Muscle layer of duodenum (tissue), 2 donors: ENCODE data around the gene GRK5.

Experiments
- H3K27ac ChIP-seq: one replicate; pipeline ENCODE4 v1.7.0; 2013; ENCODE audit warnings: mild to moderate bottlenecking, low read length
- H3K27me3 ChIP-seq: one replicate; pipeline ENCODE4 v1.7.0; 2013; ENCODE audit warnings: low read depth, mild to moderate bottlenecking, control low read depth, low read length
- H3K36me3 ChIP-seq, 2 donors: one replicate each; pipeline ENCODE4 v1.7.0; 2013; ENCODE audit warnings: low read length in 2 of 2, control low read depth in 1 of 2, mild to moderate bottlenecking in 1 of 2; ENCODE audit not compliant: insufficient read depth in 2 of 2, control insufficient read depth in 1 of 2
- H3K4me1 ChIP-seq, 2 donors: one replicate each; pipeline ENCODE4 v1.7.0; 2013; ENCODE audit warnings: low read length in 2 of 2, mild to moderate bottlenecking in 2 of 2, control low read depth in 1 of 2, moderate library complexity in 1 of 2; ENCODE audit not compliant: insufficient read depth in 2 of 2, control insufficient read depth in 1 of 2
- H3K4me3 ChIP-seq, 2 donors: one replicate each; pipeline ENCODE4 v1.7.0; 2013; ENCODE audit warnings: low read length in 2 of 2, low read depth in 1 of 2, mild to moderate bottlenecking in 1 of 2
- H3K9me3 ChIP-seq, 2 donors: one replicate each; pipeline ENCODE4 v1.7.0; 2013; ENCODE audit warnings: low read length in 2 of 2, control low read depth in 1 of 2, mild to moderate bottlenecking in 1 of 2; ENCODE audit not compliant: control insufficient read depth in 1 of 2
- donor health status: healthy.

GRK5 gene

DNA sequence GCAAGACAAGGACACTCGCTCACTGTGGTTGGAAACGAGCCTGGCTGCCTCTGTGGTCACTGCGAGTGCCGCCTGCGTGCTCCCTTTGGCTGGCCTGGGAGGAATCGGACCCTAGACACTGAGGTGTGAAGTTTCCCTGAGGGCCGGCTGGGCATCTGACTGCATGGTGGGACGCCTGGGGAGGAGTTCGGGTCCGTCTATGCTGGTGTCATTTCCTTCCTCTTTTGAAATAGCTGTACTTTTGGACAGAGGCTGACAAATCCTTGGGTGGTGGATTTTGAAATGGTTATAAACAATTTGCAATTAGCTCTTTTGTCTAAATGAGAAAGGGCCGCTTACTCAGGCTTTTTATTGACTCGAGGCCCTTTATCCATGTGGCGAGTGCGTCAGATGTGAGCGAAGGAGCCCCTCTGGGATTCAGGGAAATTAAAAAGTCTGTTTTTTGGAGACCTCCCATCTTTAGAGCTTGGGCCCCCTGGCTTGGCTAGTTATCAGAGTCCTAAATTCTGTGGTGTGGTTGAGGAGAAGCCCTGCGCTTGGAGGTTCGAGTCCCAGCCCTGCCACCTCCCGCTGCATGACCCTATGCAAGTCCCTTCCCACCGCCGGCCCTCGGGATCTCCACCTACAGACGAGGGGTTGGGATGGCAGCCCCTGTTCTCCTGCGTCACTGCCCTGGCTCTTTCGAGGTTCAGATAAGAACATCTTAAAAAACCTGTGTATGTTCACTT is 188.1 kb downstream of the GRK5 start:
- Histone ChIP-seq H3K9me3 (no peaks in the 10 kb centered on the region), H3K4me1 (peaks cover 7 to 12% of the 10 kb centered on the region in 2 donors), H3K27me3 (no peaks in the 10 kb centered on the region), H3K4me3 (no peak overlapping the region), H3K36me3 (peaks cover 9% of the 10 kb centered on the region in 2 donors), H3K27ac (peak overlapping the region; percentile 63)

DNA sequence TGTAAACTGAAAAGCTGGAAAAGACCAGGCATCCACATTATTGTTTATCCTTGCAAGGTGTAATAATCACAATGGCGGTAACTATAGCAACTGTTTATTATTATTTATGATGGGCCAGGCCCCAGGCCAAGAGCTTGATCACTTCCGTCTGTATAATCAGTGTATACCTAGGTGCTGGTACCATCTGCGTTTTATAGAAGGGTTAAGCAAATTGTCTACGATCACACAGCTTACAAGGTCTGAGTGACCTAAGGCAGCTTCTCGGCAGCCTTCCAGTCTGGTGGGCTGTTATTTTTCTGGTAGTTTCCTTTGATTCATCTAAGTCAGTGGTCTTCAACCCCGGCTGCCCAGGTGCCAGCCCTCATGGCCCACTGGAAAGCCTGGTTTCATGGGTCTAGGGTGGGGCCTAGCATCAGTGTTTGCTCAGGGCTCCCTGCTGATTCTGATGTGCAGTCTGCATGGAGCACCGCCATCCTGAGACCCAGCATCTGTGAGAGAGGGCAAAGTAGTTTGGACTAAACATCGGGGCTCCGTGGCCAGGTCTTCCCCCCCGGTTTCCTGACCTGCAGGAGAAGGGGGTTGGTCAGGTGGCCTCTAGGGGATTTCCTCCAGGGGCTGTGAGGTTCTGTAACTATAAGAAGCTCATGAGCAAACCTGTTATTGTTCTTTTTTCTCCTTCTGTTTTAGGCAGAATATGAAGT is 188.8 kb downstream of the GRK5 start:
- H3K27ac ChIP-seq = peak overlapping the region; percentile 63
- no peaks in the 10 kb centered on the region for H3K9me3 ChIP-seq

DNA sequence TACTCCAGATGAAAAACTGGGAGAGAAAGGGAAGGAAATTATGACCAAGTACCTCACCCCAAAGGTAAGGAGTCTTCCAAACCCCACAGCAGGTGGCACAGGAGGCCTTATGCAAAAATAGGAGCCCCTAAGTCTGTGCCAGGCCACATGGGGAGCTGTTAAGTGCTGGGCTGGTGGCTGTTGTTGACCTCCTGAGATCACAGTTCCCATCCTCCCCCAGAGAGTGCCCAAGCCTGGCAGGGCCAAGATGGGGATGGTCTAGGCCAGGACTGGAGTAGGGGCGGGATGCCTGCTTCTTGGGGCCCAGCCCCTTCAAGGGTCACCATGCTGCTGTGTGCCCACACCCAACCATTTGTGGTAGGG is 189.3 kb downstream of the GRK5 start:
- Histone ChIP-seq H3K27me3 (no peaks in the 10 kb centered on the region), H3K4me3 (no peak overlapping the region), H3K36me3 (peaks cover 9% of the 10 kb centered on the region in 2 donors), H3K9me3 (no peaks in the 10 kb centered on the region), H3K4me1 (peaks cover 12% of the 10 kb centered on the region in 2 donors), H3K27ac (no peak overlapping the region)

More for the DNA sequence above, 188.8 kb downstream of the GRK5 start:
- Histone ChIP-seq H3K4me1 (peaks cover 8 to 13% of the 10 kb centered on the region in 2 donors), H3K27me3 (no peaks in the 10 kb centered on the region), H3K36me3 (peaks cover 9% of the 10 kb centered on the region in 2 donors), H3K4me3 (no peak overlapping the region)

DNA sequence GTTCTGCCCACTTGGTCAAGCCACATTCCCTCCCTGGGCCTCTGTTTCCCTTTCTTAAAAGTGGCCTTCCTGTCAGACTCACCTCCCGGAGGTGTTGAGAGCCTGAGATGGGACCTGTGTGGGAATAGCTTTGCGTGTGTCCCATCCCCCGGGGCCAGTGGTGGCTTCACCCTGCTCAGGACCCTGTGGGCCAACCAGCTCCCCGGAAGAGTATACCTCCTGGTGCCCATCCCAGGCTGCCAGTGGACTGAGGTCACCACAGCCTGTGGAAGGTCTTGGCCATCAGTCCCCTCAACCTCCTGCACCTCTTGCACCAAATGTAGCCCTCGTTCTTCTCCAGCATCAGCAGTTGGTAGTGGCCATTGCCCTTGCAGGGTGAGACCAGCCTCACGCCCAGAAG is 190.0 kb downstream of the GRK5 start:
- Histone ChIP-seq H3K27me3 (no peaks in the 10 kb centered on the region), H3K27ac (no peak overlapping the region), H3K4me1 (peaks cover 12% of the 10 kb centered on the region in 2 donors), H3K4me3 (no peak overlapping the region), H3K36me3 (peaks cover 9% of the 10 kb centered on the region in 2 donors), H3K9me3 (no peaks in the 10 kb centered on the region)

DNA sequence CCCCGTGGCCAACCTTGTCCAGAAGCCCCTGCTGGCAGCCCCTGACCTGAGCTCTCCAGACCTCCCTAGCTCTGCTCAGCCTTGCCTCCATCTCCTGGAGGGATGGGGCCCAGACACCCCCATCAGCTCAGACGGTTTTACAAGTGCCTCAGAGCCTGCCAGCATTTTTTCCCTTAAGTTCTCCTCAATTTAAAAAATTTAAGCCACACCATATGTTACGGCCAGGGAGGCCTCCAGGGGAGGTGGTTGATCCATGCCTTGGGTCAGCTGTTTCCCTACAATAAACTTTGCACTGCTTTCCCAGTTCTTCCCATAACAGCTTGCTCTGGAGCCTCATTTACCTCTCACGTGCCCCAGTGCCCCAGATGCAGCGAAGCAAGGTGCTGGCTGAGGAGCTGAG is 191.6 kb downstream of the GRK5 start:
- Histone ChIP-seq H3K4me1 (peaks cover 12% of the 10 kb centered on the region in 2 donors), H3K4me3 (no peak overlapping the region), H3K36me3 (peaks cover 9% of the 10 kb centered on the region in 2 donors), H3K27ac (no peak overlapping the region), H3K27me3 (no peaks in the 10 kb centered on the region), H3K9me3 (no peaks in the 10 kb centered on the region)

DNA sequence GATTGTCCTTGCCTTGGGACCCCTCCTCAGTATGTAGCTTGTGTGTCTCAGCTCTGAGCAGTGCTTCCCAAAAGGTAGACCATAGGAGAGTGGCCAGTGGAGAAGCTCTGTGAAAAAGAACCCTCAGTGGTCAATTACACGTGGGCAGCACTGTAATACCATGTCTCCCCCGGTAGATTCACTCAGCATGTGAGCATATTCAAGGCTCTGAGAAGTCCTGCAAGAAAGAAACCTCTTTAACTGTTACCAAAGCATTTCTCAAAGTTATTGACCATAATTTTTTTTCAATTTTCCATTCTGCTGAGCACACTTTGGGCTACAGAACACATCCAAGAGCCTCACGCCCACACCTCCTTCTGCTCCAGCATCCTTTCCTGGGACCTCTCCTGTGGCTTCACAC is 192.1 kb downstream of the GRK5 start:
- Histone ChIP-seq H3K9me3 (no peaks in the 10 kb centered on the region), H3K4me1 (peaks cover 12% of the 10 kb centered on the region in 2 donors), H3K27me3 (no peaks in the 10 kb centered on the region), H3K36me3 (peaks cover 9% of the 10 kb centered on the region in 2 donors), H3K4me3 (no peak overlapping the region), H3K27ac (no peak overlapping the region)

DNA sequence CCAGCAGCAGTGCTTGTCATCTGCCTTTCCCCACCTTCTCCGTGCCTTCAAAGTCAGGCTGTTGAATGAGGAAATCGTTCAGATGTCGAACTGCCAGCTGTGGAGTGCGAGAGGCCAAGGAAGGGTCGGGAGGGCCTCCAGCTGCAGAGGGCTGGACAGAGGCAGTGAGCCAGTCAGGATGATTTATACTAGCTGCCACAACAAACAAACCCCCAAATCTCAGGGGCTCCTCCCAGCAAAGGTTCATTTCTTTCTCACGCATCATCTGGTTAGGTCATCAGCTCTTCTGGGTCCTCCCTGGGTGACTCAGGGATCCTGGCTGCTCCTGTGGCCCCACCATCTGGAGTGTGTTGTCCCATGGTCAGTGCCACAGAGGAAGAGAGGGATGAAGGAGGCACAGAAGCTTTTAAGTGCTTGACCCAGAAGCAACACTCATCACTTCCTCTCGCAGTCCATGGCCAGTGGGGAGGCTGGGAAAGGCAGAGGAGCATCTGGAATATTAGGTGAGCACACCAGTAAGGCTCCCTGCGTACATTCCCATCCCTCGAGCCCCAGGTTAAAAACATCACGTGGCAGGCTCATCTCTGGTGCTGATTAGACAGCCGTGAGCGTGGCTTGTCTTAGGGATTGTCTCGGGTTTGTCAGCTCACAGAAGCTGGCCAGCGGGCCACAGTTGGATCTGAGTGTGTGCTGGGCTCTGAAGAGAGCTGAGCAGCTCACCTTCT is 194.5 kb downstream of the GRK5 start:
- Histone ChIP-seq H3K4me1 (peaks cover 12 to 16% of the 10 kb centered on the region in 2 donors), H3K9me3 (no peaks in the 10 kb centered on the region), H3K27ac (peak overlapping the region; percentile 45)

DNA sequence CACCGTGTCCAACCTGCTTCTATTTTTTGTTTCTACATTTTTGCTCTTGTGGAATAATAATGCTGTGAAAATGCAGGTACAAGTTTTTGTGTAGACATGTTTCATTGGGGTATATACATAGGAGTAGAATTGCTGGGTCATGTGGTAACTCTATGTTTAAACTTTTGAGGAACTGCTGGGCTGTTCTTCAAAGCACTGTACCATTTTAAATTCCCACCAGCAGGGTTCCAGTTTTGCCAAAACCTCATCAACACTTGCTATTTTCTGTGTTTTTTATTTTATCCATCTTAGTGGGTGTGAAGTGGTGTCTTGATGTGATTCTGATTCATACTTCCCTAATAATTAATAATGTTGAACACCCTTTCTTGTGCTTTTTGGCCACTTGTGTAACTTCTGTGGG is 196.6 kb downstream of the GRK5 start:
- H3K9me3 ChIP-seq = no peaks in the 10 kb centered on the region
- peaks cover 16 to 18% of the 10 kb centered on the region in 2 donors for H3K4me1 ChIP-seq
- no peak overlapping the region for H3K27ac ChIP-seq
- H3K4me3 ChIP-seq = no peak overlapping the region
- no peaks in the 10 kb centered on the region for H3K27me3 ChIP-seq
- H3K36me3 ChIP-seq = peaks cover 0 to 6% of the 10 kb centered on the region in 2 donors

More for the DNA sequence above, 194.5 kb downstream of the GRK5 start:
- Histone ChIP-seq H3K4me3 (no peak overlapping the region), H3K27me3 (no peaks in the 10 kb centered on the region), H3K36me3 (peaks cover 2 to 9% of the 10 kb centered on the region in 2 donors)

DNA sequence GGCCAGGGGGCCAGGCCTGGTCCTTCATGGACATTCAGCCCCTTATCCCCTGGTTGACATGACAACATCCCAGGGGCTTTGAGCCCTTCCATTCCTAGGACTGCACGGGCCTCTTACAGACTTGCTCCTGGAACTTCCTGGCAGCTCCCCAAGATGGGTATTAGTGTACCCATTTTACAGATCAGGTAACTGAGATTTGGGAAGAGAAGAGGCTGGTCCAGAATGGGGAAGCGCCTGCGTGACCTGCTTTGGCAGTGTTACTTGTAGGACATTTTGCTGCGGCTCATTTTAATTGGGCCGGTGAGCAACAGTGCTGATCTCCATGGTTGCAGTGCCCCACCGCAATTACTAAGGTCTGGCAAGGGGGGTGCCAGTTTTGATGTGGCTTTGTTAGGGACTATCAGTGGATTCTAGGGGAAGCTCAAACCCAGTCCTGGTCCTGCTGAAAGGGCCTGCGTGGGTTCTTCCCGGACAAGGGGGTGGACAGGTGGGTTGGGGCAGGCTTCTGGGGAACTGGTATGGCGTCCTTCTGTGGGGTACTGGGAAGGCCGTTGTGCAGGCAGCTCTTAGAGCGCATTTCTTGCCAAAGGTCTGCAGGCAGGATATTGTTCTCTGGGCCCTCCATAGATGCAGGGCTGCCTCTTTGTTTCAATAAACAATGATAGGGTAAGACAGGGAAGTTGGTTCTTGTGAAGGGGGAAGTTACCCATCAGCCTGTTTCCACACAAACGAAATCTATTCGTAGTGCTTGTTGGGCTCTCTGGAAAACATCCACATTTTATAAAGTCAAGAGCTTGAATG is 197.5 kb downstream of the GRK5 start:
- Histone ChIP-seq H3K9me3 (no peaks in the 10 kb centered on the region), H3K36me3 (peaks cover 0 to 1% of the 10 kb centered on the region in 2 donors), H3K27ac (peak overlapping the region; percentile 37), H3K27me3 (no peaks in the 10 kb centered on the region), H3K4me3 (no peak overlapping the region), H3K4me1 (peaks cover 16 to 18% of the 10 kb centered on the region in 2 donors)

DNA sequence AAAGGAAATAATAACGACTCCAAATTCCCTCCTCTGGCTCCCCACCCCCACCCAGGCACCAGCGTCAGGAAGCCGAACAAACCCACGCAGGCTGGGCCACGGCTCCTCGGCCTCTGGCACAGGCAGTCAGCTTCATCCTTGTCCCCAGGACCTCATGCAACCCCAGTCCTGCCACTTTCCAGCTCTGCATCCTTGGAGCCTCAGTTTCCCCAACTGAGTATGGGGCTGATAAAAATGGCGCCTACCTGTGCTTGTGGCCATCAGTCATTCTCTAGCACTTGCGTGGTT is 198.1 kb downstream of the GRK5 start:
- H3K27ac ChIP-seq = peak overlapping the region; percentile 37
- H3K4me3 ChIP-seq = no peak overlapping the region
- H3K27me3 ChIP-seq = no peaks in the 10 kb centered on the region
- H3K4me1 ChIP-seq = peaks cover 16 to 18% of the 10 kb centered on the region in 2 donors
- H3K36me3 ChIP-seq = no peaks in the 10 kb centered on the region
- no peaks in the 10 kb centered on the region for H3K9me3 ChIP-seq

DNA sequence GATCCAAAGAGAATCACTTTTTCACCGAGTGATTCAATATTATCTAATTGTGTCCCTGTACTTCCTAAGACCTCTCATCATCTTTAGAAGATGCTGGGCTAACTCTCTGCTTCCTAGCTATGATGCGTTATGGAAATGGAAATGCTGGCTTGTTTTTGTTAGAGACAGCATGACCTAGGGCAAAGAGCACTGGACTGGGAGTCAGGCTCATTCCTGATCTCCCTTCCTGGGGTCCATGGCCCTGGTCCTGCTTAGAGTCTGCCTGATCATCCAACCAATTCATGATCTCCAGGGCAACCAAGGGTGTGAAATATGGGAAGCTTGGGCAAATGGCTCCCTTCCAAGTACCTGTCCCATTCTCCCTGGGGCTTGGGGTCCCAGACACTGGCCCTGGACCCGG is 198.8 kb downstream of the GRK5 start:
- Histone ChIP-seq H3K4me1 (peaks cover 13 to 16% of the 10 kb centered on the region in 2 donors), H3K4me3 (no peak overlapping the region), H3K36me3 (no peaks in the 10 kb centered on the region), H3K9me3 (no peaks in the 10 kb centered on the region), H3K27ac (peak overlapping the region; percentile 37), H3K27me3 (no peaks in the 10 kb centered on the region)
